ENCODE measurements around the gene STIMATE. TPM values are rescaled to one million over a fixed set of nuclear protein-coding genes. Genes with fewer than 3 reads are reported as not detected.

Gene STIMATE
- total RNA-seq, 2 donors from 2014 or later, result 7.9 to 14.1 TPM

GRCh38 chr3:52831500-52832301 is 65.6 kb downstream of the STIMATE start:
- intact Hi-C loops (cut with DNase I), result loop anchor here in 1 of 2 donors (5.0 kb wide), 1 partner anchor 59 kb away; the partner anchor contains the start of gene NEK4
- DNase-seq (peak; percentile 65), ATAC-seq (peak; percentile 10 to 50)

- intact Hi-C loops (cut with DNase I), result loop anchor here in 1 of 2 donors (5.0 kb wide), 1 partner anchor 58 kb away; the partner anchor contains the start of gene NEK4
- ATAC-seq, result no peak
- DNase-seq, result no peak
These were observed 66.7 kb downstream of the STIMATE start, which contains the start of gene ITIH4 for GRCh38 chr3:52830535-52831258. Gene ITIH4, minus strand, starts transcription at chr3:52830672. Its CDS starts 30 bp downstream, at chr3:52830642.

- ATAC-seq (no peak), DNase-seq (no peak)
- intact Hi-C loops (cut with DNase I), result loop anchor here in 1 of 2 donors (5.0 kb wide), 1 partner anchor 58 kb away; the partner anchor contains the start of gene NEK4
These were observed 67.4 kb downstream of the STIMATE start for GRCh38 chr3:52829906-52830463.

GRCh38 chr3:52829482-52829881 is 67.9 kb downstream of the STIMATE start:
- no peak for ATAC-seq
- intact Hi-C loops (cut with DNase I), result no loop called here
- DNase-seq, result no peak

GRCh38 chr3:52827866-52828376 is 69.4 kb downstream of the STIMATE start:
- intact Hi-C loops (cut with DNase I), result no loop called here
- DNase-seq, result no peak
- no peak for ATAC-seq

- ATAC-seq (no peak), DNase-seq (no peak)
- intact Hi-C loops (cut with DNase I), result no loop called here
These were observed 69.9 kb downstream of the STIMATE start for GRCh38 chr3:52827441-52827840.

- no peak for DNase-seq
- no peak for ATAC-seq
These were observed 73.3 kb downstream of the STIMATE start for GRCh38 chr3:52824037-52824436.

GRCh38 chr3:52822363-52822762 is 75.0 kb downstream of the STIMATE start:
- intact Hi-C loops (cut with DNase I), result no loop called here
- DNase-seq, result no peak
- no peak for ATAC-seq

More at GRCh38 chr3:52824037-52824436, 73.3 kb downstream of the STIMATE start:
- intact Hi-C loops (cut with DNase I), result no loop called here

- ATAC-seq (no peak), DNase-seq (no peak)
- intact Hi-C loops (cut with DNase I), result no loop called here
These were observed 76.6 kb downstream of the STIMATE start for GRCh38 chr3:52820736-52821135.

- no peak for DNase-seq
- intact Hi-C loops (cut with DNase I), result no loop called here
- no peak for ATAC-seq
These were observed 77.4 kb downstream of the STIMATE start for GRCh38 chr3:52819936-52820335.

- DNase-seq (no peak), ATAC-seq (no peak)
- intact Hi-C loops (cut with DNase I), result no loop called here
These were observed 79.5 kb downstream of the STIMATE start for GRCh38 chr3:52817860-52818259.

GRCh38 chr3:52817221-52817620 is 80.1 kb downstream of the STIMATE start:
- intact Hi-C loops (cut with DNase I), result no loop called here
- ATAC-seq (no peak), DNase-seq (no peak)

GRCh38 chr3:52816654-52817053 is 80.7 kb downstream of the STIMATE start:
- DNase-seq, result no peak
- intact Hi-C loops (cut with DNase I), result no loop called here
- no peak for ATAC-seq

GRCh38 chr3:52816199-52816598 is 81.1 kb downstream of the STIMATE start:
- ATAC-seq (no peak), DNase-seq (no peak)
- intact Hi-C loops (cut with DNase I), result no loop called here

GRCh38 chr3:52813810-52814209 is 83.5 kb downstream of the STIMATE start:
- DNase-seq (no peak), ATAC-seq (no peak)
- intact Hi-C loops (cut with DNase I), result no loop called here

- no peak for ATAC-seq
- intact Hi-C loops (cut with DNase I), result no loop called here
These were observed 85.8 kb downstream of the STIMATE start for GRCh38 chr3:52811452-52812011.

GRCh38 chr3:52810923-52811322 is 86.4 kb downstream of the STIMATE start:
- intact Hi-C loops (cut with DNase I), result no loop called here
- no peak for ATAC-seq
- DNase-seq, result no peak

More at GRCh38 chr3:52811452-52812011, 85.8 kb downstream of the STIMATE start:
- no peak for DNase-seq

GRCh38 chr3:52809662-52810377 is 87.5 kb downstream of the STIMATE start:
- DNase-seq, result no peak
- intact Hi-C loops (cut with DNase I), result no loop called here
- no peak for ATAC-seq

GRCh38 chr3:52809149-52809548 is 88.2 kb downstream of the STIMATE start:
- DNase-seq (no peak), ATAC-seq (no peak)
- intact Hi-C loops (cut with DNase I), result no loop called here

Measured in left cardiac atrium (tissue), 4 donors.